Activated CD4-positive, alpha-beta T cell treated with anti-CD3 and anti-CD28 coated beads, Interleukin-2, amount 50 U/mL, for 48 hours (primary cell): ENCODE results near the gene TMEM150A.
"Not testable (repeated sequence)": the region's sequence is repeated elsewhere in the genome, so short reads cannot be mapped to it uniquely, and the experiment has no call there.

Source experiments
- DNase-seq, 2 experiments: peaks; one replicate each; pipeline ENCODE4 v3.0.0-alpha.2; 2020

Gene TMEM150A

DNA sequence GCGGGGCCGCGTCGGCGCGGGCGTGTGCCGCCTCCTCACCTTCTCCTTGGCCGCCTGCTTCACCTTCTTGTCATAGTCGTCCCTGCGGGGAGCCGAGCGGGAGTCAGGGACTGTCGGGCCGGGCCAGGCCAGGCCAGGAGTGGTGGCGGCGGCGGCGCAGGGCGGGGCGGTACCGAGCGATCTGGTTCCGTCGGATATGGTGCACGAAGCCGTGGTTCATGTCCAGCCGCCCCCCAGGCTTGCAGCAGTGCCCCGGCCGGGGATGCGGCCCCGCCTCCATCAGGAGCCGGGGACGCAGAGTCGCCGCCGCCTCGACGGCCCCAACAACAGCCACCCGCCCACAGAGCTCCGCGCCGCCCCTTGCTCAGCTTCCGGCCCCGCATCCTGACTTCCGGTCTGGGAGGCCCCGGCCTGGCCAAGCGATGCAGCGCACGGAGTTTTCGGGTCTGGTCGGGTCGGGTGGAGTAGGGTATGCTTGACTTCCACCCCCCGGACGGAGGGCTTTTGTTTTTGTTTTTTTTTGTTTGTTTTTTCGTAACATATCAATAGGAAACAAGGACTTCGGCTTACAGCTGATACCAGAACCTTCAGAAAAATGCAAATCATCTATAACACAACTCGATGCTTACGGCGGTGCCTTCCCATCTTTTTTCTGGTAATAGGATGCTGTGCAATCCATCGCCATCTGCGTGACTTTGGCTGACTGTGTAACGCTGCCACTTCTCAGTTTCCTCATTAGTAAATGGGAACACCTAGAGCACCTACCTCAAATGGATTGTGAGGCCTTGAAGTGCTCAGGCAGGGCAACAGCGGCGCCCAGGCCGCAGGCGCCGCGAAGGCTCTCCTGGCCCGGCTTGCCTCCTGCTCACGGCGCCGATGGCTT is 9.4 kb upstream of the TMEM150A start, which contains the start of gene C2orf68:
Gene C2orf68, minus strand, starts transcription at position 362 of the 883 bp plus-strand sequence. Its CDS starts 82 bp downstream, at position 280.
- DNase-seq, result peak; percentile 90 to 92

DNA sequence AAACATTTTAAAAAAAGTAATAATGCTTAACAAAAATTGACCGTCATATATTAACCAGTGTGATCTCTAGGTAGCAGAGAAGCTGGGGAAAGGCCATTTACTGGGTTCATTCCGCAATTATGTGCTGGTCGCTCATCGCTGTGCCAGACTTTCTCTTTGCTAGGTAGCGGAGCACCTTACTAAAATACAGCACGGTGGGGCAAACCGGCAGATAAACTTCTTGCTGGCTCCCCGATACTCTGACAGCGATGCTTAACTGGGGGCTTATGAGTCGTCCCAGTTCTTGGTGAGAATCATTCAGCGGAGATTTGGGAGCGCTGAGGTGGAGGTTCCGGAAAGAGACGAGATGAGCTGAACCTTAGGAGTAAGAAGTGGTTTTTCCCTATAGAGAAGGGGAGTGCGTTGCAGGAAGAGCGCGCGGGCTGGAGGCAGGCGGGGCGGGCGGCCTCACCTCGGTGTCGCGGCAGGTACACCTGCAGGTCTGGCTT is 8.8 kb upstream of the TMEM150A start:
- DNase-seq, result peak in 1 of 2 experiments; percentile 25

DNA sequence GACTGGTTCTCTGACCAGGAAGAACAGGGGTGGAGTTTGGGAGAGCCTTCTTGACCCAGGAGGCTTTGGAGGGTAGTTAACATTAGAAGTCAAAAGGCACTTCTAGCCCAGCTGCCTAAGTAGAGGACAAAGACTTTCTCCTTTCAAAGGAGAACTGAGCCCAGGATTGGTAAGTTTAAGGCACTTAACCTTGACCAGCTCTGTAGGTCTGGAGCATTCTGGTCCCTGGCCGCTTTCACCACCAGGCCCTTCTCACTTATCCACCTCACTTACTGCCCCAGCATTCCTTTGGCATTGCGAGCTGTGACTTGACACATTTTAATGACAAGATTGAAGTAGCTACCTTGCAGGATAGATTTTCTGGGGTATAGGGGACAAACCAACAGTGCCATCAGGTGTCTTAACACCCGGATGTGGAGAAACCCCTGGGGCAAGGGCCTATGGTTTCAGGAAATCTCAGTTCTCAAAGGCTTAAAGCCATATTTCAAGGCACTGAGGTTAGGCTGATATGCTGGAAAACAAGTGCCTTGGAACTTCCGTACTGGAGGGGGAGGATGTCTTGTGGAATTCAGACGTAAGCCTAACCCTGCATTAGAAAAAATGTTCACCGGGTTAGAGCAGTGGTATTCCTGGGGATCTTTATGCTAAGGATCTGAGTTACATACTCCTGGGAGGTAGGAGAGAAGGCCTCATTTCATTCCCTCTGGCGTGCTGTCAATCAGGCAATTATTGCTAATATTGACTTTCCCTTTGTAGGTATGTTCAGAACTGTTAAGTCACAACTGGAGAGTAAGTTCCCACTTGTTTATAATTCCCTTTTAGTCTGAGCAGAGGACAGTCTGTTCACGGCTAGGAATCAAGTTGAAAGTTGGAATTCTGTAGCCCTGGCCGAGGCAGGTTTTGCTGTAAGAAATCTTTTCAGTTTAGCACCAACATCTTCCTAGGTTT is 5.0 kb upstream of the TMEM150A start:
- DNase-seq, result no peak

DNA sequence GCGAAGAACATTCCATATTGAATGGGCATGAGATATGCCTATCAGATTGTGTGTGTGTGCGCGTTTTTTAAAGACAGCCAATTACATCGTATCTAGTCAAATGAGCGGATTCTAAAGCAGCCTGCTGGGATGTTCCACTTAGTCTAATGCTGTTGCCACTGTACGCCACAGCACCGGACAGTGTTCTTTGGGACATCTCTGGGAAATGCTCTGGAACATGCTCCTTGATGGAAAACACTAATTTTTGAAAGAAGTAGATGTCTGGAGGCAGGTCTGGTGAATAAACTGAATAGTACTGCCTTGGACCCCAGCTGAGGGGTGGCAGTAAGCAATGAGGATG is 3.6 kb upstream of the TMEM150A start:
- DNase-seq, result no peak

DNA sequence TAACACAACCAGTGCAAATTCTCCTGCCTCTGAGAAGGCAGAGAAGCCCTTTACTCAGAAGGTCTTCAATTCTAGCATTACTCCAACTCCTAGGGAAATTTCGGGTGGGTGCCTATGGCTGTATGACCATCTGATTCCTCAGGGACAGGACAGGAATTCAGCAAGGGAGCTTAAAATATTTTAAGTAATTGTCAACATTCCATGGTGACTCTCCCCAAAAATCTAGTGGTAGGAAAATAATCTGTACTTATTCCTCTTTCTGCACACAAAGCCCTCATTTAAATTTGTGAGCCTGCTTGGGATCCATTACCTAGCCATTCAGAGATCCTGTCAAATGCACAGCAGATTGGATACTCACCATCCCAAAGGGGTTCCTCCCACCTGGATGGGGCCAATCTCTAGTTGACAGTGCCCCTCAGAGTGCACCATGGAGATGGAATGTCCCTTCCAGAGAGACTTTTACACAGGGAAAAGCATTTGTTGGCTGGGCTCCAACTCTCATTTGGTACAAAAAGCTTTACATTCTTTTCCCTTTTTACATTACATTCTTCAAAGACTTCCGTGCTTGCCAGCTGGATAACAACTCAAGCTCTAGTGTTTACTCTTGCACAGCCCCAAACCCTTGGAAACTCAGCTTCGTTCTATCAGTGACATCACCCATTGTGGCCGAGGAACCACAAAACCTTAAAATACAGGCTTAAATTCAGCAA is 3.1 kb upstream of the TMEM150A start:
- no peak for DNase-seq

DNA sequence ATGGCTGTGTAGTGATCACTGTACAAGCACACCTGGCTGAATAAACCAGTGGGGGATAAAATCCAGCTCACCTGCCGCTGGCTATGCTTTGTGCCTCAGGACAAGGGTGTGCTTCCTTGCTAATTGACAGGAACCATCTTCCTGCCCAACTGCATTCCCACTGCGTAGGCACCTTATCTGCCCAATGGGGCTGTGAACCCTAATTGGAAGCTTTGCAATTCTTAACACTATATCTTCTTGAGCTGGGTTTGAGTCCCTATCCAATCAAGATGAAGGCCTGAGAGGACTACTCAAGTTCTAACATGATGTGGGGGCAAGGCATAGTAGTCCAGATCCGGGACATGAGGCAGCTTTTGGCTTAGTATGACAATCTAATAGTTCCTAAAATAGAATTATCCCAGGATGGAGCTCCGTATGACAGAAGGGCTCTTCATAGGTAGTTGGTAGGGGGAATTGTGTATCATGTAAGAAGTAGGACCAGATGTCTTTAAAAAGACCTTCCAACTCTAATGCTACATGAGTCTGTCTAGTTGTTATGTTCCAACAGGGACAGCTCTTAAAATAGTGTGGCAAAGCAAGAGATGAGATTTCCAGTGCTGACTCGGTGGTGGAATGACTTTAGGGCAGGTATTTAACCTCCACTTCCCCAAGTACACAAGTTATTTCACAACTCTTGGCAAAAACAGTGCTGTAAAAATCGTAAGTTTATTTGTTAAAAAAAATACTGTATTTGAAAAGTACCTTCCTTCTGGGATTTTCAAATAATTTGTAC is 2.3 kb upstream of the TMEM150A start:
- no peak for DNase-seq

DNA sequence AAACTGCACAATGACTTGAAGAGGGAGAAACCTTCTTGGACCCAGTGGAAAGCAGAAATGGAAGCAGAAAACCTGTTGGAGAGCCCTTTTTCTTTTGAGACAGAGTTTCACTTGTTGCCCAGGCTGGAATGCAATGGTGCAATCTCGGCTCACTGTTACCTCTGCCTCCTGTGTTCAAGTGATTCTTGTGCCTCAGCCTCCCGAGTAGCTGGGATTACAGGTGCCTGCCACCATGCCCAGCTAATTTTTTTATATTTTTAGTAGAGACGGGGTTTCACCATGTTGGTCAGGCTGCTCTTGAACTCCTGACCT is 1.6 kb upstream of the TMEM150A start:
- DNase-seq, result not testable (repeated sequence)

DNA sequence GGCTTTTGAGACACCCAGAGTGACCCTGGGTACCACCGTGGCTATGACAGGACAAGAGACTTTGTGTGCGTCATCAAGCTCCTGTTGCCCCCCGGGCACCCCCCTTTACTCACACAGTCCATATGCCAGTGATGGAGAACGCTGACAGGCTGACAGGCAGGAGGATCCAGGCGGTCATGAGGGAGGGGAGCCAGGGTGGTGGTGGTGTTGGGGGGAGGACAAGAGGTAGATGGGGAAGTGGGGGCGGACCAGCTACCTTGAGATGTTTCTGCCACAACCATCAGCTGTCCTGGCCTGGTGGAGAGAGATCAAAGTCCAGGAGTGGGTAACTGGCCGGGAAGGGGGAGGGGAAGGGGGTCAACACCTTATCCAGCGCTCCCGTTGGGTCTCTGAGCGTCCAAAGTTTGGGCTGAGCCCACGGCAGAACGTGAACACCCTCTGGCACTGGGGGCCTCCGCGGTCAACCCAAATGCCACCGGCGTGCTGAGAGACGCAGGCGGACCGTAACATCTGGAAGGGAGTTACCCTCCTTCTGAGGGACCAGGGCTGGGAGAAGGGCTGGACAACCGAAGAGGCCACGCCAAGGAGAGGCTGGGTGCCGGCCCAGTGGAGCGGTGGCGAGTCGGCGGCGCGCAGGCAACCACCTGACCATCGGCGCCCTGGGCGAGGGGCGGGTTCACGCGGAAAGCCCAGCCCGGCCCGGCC is 575 bp downstream of the TMEM150A start:
- DNase-seq, result no peak

DNA sequence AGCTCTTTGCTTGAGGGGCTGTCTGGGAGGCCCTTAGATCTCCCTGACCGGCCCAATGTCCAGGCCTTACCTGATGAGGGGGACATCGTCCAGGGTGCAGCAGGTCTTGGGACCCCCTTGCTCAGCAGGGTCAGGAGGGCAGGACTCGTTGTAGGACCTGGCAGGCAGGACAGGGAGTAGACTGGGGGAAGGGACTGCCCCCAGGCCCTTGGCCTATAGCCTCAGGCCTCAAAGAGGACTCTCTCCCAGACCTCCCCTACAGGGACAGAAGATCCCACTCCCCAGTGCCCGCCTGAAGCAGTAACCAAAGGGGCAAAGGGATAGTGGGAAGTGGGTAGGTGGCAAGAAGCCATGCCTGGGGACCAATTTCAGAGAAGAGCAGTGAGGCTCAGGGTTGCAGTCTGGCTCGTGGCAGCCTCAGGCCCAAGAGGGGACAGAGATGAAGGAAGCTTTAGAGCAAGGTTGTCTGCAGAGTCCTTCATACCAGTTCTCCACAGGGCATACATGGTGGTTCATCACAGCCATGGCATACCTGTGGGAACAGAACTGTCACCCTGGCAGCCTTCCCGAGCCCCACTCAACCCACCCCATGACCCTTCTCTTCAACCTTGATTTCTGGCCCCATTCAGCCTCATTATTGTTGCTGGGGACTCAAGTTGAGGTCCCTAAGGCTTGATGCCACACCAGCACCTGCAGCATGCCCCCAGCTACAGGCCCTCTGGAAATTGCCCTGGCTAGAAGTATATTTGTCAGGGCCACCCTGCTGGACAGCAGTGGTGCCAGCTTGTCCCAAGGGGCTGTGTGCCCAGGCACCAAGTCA is 1.3 kb downstream of the TMEM150A start:
- no peak for DNase-seq

DNA sequence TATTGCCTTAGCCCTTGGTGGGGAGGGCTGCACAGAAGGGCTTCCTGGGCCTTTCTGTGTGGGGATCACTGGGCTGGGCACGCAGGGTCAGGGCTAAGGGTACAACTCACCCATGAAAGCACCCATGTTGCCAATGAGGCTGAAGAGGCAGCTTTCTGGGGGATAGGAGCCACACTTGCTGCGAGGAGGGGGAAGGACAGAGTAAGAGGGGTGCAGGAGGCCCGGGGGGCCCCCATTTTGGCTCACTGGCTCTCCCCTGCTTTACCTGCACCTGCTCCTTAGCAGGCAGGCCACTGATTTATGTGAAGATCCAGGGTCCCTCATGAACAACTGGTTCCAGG is 2.3 kb downstream of the TMEM150A start:
- no peak for DNase-seq

DNA sequence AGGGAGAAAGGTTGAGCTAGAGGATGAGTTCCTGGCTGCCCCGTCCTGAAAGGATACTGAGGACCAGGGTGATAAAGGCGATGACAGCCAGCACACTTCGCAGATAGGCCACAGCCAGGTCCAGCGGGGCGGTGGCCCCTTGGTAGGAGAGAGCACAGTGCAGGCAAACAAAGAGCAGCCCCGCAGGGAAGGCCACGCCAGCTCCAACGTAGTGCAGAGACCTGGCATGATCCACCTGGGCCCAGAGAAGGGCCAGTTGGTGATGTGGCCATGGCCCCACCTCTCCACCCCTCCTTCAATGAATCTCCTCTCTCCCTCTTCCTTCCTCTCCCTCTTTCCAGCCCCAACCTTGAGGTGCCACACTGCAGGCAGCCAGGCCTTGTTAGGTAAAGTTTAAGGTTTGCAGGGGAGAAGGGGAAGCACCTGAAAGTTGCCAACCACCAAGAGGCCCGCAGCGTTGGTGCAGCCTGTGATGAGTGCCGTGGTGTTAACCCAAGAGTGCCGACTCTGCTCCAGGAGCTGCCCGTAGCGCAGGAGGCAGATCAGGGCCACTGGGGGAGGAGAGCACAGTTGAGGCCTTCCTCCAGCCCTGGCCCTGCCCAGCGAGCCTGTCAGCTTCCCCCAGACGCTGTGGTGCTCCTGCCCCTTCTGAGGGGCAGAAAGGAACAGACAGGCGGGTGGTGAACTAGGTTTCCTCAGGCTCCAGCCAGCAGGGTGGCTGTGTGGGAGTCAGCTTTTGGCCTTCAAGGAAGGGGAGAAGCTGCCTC is 2.8 kb downstream of the TMEM150A start:
- no peak for DNase-seq

DNA sequence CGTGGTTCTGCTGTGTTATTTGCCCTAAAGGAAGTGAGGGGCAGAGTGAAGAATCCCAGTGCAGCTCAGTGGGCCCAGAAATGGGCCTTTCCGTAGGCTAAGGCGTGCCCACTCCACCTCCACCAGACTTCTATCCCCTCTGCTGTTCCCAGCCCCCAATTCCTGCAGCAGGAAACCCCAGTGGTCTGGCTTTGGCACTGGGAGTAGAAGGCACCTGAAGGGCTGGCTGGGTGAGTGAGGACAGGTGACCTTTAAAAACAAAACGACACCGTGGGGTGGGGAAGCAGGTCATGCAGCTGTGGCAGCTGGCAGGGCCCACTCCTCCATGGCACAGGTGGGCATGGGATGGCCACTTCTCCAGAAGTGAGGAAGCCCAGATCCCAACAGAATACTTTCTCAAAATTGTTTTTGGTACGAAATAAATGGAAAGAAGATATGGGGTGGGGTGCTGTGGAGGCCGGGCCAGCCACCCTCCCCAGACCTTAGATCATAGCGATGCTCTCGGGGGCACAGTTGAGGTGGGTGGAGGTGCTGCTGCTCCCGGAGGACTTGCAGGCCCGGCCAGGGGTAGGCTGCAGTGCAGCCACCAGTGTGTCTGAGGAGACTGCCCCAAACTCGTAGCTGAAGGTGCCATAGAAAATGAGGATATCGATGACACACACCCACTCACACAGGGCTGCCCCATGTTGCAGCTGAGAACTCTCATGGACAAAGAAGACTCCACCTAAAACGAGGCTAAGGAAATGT is 3.7 kb downstream of the TMEM150A start:
- no peak for DNase-seq

DNA sequence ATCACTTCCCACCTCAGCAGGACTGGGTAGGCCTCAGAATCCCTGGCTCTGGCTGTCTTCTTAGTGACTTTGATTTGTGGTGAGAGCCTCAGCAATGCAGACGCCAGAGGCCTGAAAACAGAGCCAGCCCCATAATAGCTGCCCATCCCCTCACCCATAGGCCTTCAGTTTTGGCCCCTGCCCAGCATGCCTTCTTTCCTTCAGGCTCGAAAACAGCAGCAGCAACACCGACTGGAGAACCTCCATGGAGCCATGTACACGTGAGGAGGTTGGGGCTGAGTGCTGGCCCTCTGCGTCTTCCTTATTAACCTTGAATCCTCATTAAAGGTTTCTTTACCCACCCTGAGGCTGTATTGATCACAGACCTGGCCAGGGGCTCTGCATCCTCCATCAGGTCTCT is 5.3 kb downstream of the TMEM150A start:
- no peak for DNase-seq

DNA sequence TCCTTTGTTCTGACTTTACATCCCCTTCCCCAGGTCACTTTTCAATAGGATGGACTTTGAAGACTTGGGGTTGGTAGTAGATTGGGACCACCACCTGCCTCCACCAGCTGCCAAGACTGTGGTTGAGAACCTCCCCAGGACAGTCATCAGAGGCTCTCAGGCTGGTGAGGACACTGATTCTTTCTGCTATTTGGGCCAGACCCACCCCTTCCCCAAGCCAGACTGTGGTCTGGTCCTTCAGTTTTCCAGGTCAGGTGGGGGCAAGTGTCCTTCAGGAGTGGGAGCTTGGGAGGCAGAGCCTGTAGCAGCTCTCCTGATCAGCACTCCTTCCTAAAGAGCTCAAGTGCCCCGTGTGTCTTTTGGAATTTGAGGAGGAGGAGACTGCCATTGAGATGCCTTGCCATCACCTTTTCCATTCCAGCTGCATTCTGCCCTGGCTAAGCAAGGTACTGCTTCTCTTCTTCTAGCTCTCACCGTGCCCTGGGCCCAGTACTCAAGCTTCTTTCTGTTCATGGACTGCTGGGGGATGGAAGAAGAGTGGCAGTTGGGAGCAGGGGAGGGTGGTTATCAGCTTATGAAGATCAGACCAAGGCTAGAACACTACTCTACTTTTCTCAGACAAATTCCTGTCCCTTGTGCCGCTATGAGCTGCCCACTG is 5.9 kb downstream of the TMEM150A start:
- DNase-seq, result no peak

DNA sequence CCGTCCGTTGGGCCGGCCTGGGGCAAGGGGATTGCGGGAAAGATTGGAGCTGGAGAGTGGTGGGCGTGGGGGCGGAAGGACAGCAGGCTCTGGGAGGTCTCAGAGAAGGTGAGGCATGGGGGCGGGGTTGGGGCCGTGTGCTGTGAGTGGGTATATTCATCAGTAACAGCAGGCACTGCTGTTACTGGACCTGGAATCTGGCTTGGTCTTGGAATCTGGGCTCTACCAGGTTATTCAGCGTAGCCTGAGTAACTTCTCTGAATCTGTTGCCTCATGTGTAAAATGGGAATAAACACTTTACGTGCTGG is 6.5 kb downstream of the TMEM150A start:
- no peak for DNase-seq

DNA sequence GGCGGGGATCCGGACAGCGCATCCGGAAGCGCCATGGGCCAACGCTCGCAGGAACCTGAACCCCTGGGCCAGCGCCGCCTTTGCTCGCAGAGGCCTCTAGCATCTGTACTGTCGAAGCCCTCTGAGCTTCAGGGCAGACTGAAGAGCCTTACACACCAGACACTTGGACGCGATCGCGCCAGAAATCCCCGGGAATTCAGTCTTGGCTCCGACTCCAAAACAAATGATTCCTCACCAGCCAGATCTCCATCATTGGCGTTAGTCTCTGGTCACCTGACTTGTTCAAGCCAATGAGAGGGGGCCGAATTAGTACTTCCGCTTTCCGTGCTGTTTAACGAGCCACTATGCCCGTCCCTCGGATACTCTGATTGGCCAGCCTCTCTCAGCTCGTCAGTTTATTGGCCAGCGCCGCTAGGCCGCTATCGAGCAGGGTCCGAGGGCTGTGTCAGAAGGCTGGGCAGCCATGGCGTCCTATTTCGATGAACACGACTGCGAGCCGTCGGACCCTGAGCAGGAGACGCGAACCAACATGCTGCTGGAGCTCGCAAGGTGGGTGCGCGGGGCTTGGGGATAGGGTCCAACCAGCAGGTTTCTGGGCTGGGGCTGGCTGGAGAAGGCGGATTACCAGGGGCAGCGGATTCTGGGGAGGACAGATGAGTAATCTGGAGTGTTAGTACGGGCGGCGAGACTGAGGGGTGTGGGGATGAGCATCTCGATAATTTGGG is 7.0 kb downstream of the TMEM150A start, which contains the start of gene RNF181:
Gene RNF181, plus strand, starts transcription at position 445 of the 725 bp plus-strand sequence. Its CDS starts 19 bp downstream, at position 464.
- peak; percentile 86 to 93 for DNase-seq

DNA sequence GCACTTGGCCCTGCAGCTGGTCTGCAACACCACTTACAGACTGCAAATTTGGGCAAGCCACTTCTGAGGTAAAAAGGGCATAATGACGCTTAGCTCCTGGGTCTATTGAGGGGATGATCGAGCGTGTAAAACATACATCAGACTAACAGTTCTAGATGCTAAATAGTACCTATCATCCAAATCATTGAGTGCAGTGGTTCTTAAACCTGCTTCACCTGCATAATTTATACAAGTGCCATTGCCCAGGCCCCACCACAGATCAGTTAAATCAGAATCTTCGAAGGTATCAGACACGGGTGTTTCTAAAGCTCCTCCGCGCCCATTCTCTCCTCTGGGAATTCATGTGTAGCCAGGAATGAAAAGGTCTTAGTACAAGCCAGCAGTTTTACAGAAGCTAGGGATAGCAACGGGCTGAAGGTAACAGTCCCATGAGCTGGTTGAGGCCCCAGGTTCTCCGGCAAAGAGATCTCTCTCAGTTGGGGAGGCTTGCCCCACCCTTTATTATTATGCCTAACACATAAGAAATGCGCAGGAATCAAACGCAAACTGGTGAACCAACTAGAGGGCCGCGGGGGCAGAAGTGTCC is 7.7 kb downstream of the TMEM150A start:
- DNase-seq, result no peak

DNA sequence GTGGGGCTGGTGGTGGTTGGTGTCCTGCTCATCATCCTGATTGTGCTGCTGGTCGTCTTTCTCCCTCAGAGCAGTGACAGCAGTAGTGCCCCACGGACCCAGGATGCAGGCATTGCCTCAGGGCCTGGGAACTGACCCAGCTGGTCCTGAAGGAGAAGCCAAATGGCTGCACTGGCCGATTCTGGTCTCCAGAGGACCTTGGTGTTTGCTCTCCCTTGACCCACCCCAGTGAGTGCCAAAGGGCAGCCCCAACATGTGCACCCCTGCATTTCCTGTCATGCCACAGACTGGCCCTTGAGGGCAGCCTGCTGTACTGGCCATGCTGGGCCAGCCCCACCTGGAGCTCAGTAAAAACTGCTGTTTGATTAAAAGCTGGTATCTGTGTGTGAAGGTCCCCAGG is 9.5 kb downstream of the TMEM150A start:
- no peak for DNase-seq
